Sigmoid colon (tissue), 7 donors: Measurements from ENCODE around the gene RXFP4. TPM values are rescaled to one million over a fixed set of nuclear protein-coding genes. Genes with fewer than 3 reads are reported as not detected.

Experiments used
- DNase-seq: peaks from one replicate; pipeline ENCODE4 v3.0.0-alpha.2; 2019
- H3K27ac ChIP-seq, 4 donors: fragments of 200-600 bp; sonication (generic); one replicate each; pipeline ENCODE4 v1.5.1; 2016 to 2019; ENCODE audit warnings: mild to moderate bottlenecking in 1 of 4
- H3K27me3 ChIP-seq, 3 donors: fragments of 200-600 bp; sonication (generic); one replicate each; pipeline ENCODE4 v1.5.1; 2019; ENCODE audit warnings: mild to moderate bottlenecking in 1 of 3
- H3K36me3 ChIP-seq, 4 donors: fragments of 200-600 bp; sonication (generic); one replicate each; pipeline ENCODE4 v1.5.1; 2016 to 2019
- H3K4me1 ChIP-seq, 4 donors: fragments of 200-600 bp; sonication (generic); one replicate each; pipeline ENCODE4 v1.5.1; 2017 to 2019
- H3K4me3 ChIP-seq, 4 donors: fragments of 200-600 bp; sonication (generic); one replicate each; pipeline ENCODE4 v1.5.1; 2017 to 2019; ENCODE audit warnings: mild to moderate bottlenecking in 2 of 4, moderate library complexity in 1 of 4
- H3K9me3 ChIP-seq, 4 donors: fragments of 200-600 bp in 3 of 4; sonication (generic) in 3 of 4; one replicate each; pipeline versions ENCODE4 v1.5.1 to v1.6.1; 2013 to 2019
- EP300 ChIP-seq, 4 donors: sonication (generic); formaldehyde crosslinking; IDR thresholded peaks; one replicate each; pipeline ENCODE4 v1.6.1; 2017; ENCODE audit warnings: antibody characterized with exemption in 4 of 4
- POLR2A ChIP-seq, 2 donors: fragments of 450-650 bp; IDR thresholded peaks; one replicate each; pipeline ENCODE4 v1.6.1; 2016; ENCODE audit warnings: antibody characterized with exemption in 2 of 2, mild to moderate bottlenecking in 2 of 2, moderate library complexity in 2 of 2
- POLR2AphosphoS5 ChIP-seq, 4 donors: sonication (generic); formaldehyde crosslinking; IDR thresholded peaks; one replicate each; pipeline ENCODE4 v1.6.1; 2017; ENCODE audit warnings: antibody characterized with exemption in 4 of 4
- WGBS, 2 donors: extraction: QIAGEN DNeasy Blood & Tissue Kit; methylation state at CpG; one replicate each; pipeline ENCODE4 v1.1.7; 2013; 5-methylcytosine and 5-hydroxymethylcytosine counted together
- intact Hi-C: fragments of 100-400 bp; cut with DNase I; formaldehyde crosslinking; loops from one replicate; pipeline ENCODE4 v1.15.1; 2023
- polyA plus RNA-seq, 3 donors: library from polyadenylated mRNA; stranded (reverse); fragments of 200-250 nt; gene quantifications; one replicate each; pipeline ENCODE4 v1.2.3, GENCODE V29; 2013
- total RNA-seq, 4 donors: library from RNA; depleted of rRNA; stranded (reverse); fragments of >200 nt; gene quantifications; one replicate each; pipeline ENCODE4 v1.1.0, GENCODE V29; 2016
- TF ChIP-seq, protein P1 (sequence below), 4 experiments: fragments of 450-650 bp in 3 of 4; fragments of 200-600 bp in 1 of 4; IDR thresholded peaks; one replicate each; pipeline ENCODE4 v1.5.1; 2016 to 2019; ENCODE audit warnings: antibody characterized with exemption in 4 of 4, mild to moderate bottlenecking in 3 of 4, moderate library complexity in 2 of 4
- donor health status: healthy with polysubstance abuse.
- donor health status: Bipolar disorder and iron deficiency.
- donor health status: healthy.

RXFP4 gene
- total and polyA plus RNA-seq, 7 donors = 1.8 to 2.7 TPM; not detected in 5

- peaks cover 44 to 99% (median 80%) of the 10 kb centered on the region in 4 donors for H3K36me3 ChIP-seq
- intact Hi-C loops = no loop called here
- 83 to 85% methylated on average over 6 of the region's 6 CpGs for WGBS, 2 donors
- H3K9me3 ChIP-seq = no peaks in the 10 kb centered on the region
- TF ChIP-seq, protein P1, sequence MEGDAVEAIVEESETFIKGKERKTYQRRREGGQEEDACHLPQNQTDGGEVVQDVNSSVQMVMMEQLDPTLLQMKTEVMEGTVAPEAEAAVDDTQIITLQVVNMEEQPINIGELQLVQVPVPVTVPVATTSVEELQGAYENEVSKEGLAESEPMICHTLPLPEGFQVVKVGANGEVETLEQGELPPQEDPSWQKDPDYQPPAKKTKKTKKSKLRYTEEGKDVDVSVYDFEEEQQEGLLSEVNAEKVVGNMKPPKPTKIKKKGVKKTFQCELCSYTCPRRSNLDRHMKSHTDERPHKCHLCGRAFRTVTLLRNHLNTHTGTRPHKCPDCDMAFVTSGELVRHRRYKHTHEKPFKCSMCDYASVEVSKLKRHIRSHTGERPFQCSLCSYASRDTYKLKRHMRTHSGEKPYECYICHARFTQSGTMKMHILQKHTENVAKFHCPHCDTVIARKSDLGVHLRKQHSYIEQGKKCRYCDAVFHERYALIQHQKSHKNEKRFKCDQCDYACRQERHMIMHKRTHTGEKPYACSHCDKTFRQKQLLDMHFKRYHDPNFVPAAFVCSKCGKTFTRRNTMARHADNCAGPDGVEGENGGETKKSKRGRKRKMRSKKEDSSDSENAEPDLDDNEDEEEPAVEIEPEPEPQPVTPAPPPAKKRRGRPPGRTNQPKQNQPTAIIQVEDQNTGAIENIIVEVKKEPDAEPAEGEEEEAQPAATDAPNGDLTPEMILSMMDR (IDR thresholded peaks at IDR 0.05) = no peak
- TF ChIP-seq POLR2A (IDR thresholded peaks at IDR 0.05) (no peak), EP300 (IDR thresholded peaks at IDR 0.05) (no peak)
- H3K4me1 ChIP-seq = no peaks in the 10 kb centered on the region
- H3K4me3 ChIP-seq = no peak overlapping the region
- no peak overlapping the region for H3K27ac ChIP-seq
- no peak for DNase-seq
- no peaks in the 10 kb centered on the region for H3K27me3 ChIP-seq
Measured at GRCh38 chr1:155951753-155952504, 10.5 kb downstream of the RXFP4 start.

- Histone ChIP-seq H3K36me3 (peaks cover 44 to 99% (median 80%) of the 10 kb centered on the region in 4 donors), H3K4me1 (no peaks in the 10 kb centered on the region), H3K9me3 (no peaks in the 10 kb centered on the region), H3K27me3 (no peaks in the 10 kb centered on the region), H3K4me3 (no peak overlapping the region), H3K27ac (no peak overlapping the region)
- no peak for TF ChIP-seq POLR2A (IDR thresholded peaks at IDR 0.05)
- TF ChIP-seq, protein P1 (IDR thresholded peaks at IDR 0.05) = no peak
- TF ChIP-seq POLR2AphosphoS5 (IDR thresholded peaks at IDR 0.05) = no peak
- no peak for TF ChIP-seq EP300 (IDR thresholded peaks at IDR 0.05)
- intact Hi-C loops = no loop called here
- WGBS, 2 donors = 87 to 94% methylated on average over 13 of the region's 13 CpGs
- no peak for DNase-seq
Measured at GRCh38 chr1:155952505-155952890, 11.1 kb downstream of the RXFP4 start.

DNA sequence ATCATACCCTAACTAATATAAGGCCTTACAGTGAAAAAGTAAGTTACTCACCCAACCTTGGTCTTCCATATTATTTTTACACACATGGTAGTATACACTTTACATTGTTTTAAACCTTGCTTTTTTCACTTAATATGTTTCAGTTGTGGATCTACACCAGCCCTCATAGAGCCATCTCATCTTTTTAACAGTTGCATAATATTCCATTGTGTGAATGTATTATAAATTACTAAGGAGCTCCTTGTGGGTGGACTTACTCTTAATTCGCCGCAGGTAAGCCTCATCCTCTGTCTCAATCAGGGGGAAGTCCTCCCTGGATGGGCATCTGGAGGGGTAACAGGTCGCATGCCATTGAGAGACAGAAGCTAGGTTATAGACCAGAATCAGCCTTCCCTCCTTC lies 13.2 kb downstream of the RXFP4 start:
- WGBS, 2 donors = 96 to 97% methylated on average over 3 of the region's 3 CpGs
- Histone ChIP-seq H3K4me1 (no peaks in the 10 kb centered on the region), H3K36me3 (peaks cover 43 to 99% (median 80%) of the 10 kb centered on the region in 4 donors), H3K4me3 (no peak overlapping the region), H3K27ac (no peak overlapping the region), H3K27me3 (no peaks in the 10 kb centered on the region), H3K9me3 (no peaks in the 10 kb centered on the region)
- TF ChIP-seq, protein P1 (IDR thresholded peaks at IDR 0.05) = no peak
- no peak for TF ChIP-seq POLR2AphosphoS5 (IDR thresholded peaks at IDR 0.05)
- DNase-seq = no peak
- intact Hi-C loops = no loop called here

- WGBS, 2 donors = 94 to 95% methylated on average over 12 of the region's 12 CpGs
- Histone ChIP-seq H3K4me1 (peaks cover 0 to 10% (median 3%) of the 10 kb centered on the region in 4 donors), H3K27me3 (no peaks in the 10 kb centered on the region), H3K27ac (no peak overlapping the region), H3K9me3 (no peaks in the 10 kb centered on the region), H3K4me3 (no peak overlapping the region), H3K36me3 (peaks cover 37 to 99% (median 76%) of the 10 kb centered on the region in 4 donors)
- TF ChIP-seq POLR2AphosphoS5 (IDR thresholded peaks at IDR 0.05) = no peak
- no peak for TF ChIP-seq EP300 (IDR thresholded peaks at IDR 0.05)
- TF ChIP-seq, protein P1 (IDR thresholded peaks at IDR 0.05) = no peak
- TF ChIP-seq POLR2A (IDR thresholded peaks at IDR 0.05) = no peak
- DNase-seq = no peak
- intact Hi-C loops = no loop called here
Measured at GRCh38 chr1:155957411-155957915, 16.0 kb downstream of the RXFP4 start.
